GM12874 (cell line): ENCODE results near the gene MAMSTR.

Experiments used
- CTCF ChIP-seq: IDR thresholded peaks from 2 replicates; pipeline ENCODE4 v1.5.1; 2011; ENCODE audit warnings: low read depth, mild to moderate bottlenecking, control low read depth, low read length, moderate library complexity; ENCODE audit not compliant: insufficient read depth

The MAMSTR gene

GRCh38 chr19:48718711-48719231 is 754 bp downstream of the MAMSTR start:
- TF ChIP-seq CTCF, result no peak

- TF ChIP-seq CTCF, result no peak
Measured at GRCh38 chr19:48716562-48717291, 2.8 kb downstream of the MAMSTR start.

- TF ChIP-seq CTCF, result no peak
Measured at GRCh38 chr19:48715681-48716171, 3.8 kb downstream of the MAMSTR start.

GRCh38 chr19:48714759-48715675 is 4.5 kb downstream of the MAMSTR start:
- TF ChIP-seq CTCF, result no peak

GRCh38 chr19:48713864-48714755 is 5.4 kb downstream of the MAMSTR start:
- no peak for TF ChIP-seq CTCF

GRCh38 chr19:48713041-48713863 is 6.3 kb downstream of the MAMSTR start:
- 0 out of 2 replicates have a peak, but pooled peaks have one; percentile 1 for TF ChIP-seq CTCF
